GM18858 (cell line): ENCODE data around the gene EPHB1.
"Not testable (repeated sequence)": the region's sequence is repeated elsewhere in the genome, so short reads cannot be mapped to it uniquely, and the experiment has no call there.

Experiments used
- ATAC-seq: cut with Tn5 transposase; IDR thresholded peaks from one replicate; pipeline ENCODE4 v1.9.1; 2021; ENCODE audit not compliant: unreplicated experiment

EPHB1 gene

GRCh38 chr3:134991472-134992010 lies 196.5 kb downstream of the EPHB1 start:
- no peak for ATAC-seq

- no peak for ATAC-seq
These were observed 197.1 kb downstream of the EPHB1 start for GRCh38 chr3:134992180-134992579.

DNA sequence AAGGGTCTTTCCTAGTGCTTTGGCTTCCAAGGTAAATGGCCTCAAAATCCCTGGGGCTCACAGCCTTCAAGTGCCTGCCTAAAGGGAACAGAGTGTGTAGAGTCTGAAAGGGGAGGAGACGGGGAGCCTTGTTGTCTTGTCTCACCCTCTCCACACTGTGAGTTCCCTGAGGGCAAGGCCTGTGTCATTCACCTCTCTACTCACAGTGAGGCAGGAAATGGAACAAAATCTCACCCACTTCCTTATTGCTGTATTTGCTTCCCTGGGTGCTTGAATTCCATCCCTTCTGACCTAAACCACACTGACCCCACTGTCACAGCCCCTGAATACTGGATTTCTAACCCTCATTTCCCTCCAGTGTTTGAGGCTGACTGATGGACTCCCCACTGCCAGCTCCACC lies 197.5 kb downstream of the EPHB1 start:
- ATAC-seq, result no peak

DNA sequence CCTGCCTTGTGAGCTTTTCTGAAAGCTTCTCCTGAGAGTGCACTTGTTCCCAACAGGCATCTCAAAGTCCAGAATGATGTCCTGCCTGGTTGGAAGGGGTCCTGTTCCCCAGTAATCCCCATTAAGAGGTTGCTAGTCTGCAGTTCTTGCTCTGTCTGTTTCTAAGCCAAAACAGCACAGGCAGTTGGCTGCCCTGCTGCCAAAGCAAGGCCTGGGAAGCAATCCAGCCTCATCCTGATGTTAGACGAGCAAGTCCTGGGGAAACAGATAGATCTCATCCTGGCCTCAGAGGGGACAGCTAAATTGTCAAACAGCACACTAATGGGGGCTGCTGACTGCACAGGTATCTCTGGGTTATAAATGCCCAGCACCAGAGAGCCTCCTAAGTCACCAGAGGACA lies 198.0 kb downstream of the EPHB1 start:
- no peak for ATAC-seq

GRCh38 chr3:134998158-134998557 lies 203.1 kb downstream of the EPHB1 start:
- no peak for ATAC-seq

- ATAC-seq, result no peak
These were observed 203.8 kb downstream of the EPHB1 start for GRCh38 chr3:134998855-134999254.

DNA sequence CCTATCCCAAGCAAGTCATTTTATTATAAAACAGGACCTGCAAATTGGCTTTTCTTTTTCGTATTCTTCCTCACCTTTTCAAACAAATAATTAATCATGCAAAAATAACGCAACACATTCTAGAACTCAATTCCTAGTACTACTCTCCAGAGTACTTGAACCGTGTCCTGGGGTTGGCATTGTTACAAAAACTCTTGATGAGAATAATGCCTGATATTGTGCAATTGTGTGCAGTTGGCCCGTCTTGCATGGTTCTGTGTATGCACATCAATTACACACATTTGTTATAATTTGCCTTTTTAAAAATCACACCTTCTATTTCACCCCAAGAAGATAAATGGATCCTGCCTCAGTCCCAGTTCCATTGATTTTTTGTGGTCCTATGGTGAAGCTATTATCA lies 205.4 kb downstream of the EPHB1 start:
- no peak for ATAC-seq

- ATAC-seq, result not testable (repeated sequence)
These were observed 210.6 kb downstream of the EPHB1 start for GRCh38 chr3:135005616-135006015.

DNA sequence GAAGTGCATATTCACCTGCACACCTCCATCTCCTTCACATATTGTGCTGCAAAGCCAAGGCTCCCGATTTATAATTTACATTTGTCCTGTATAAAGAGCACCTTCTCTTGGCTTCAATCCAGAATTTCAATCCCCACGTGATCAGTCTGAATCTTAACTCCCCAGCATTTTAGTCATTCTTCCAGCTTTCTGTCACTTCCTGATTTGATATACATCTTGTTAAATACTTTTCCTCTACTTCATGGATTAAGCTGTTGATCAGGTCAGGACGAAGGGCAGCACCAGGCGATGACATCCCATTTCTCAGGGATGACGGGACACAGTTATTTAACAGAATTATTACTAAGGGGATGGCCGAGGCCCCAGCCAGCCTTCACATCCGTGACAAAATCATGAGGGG lies 212.5 kb downstream of the EPHB1 start:
- no peak for ATAC-seq

DNA sequence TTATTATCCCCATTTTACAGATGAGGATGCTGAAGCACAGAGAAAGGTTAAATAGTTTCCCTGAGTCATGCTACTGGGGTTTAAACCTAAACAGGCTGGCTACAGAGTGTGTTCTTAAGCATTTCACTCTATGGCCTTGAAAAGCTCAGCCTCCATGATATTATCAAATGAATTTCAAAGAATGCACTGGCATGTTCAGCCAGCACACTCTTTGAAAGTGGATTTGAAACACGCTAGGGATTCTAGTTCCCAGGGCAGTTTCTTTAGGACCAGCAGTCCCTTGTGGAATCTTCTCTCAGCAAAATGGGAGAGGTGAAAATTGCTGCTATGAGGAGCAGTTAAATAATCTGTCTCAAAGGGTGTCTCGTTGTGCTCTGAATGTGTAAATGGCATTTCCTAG lies 213.3 kb downstream of the EPHB1 start:
- ATAC-seq, result no peak

GRCh38 chr3:135009014-135009413 lies 214.0 kb downstream of the EPHB1 start:
- no peak for ATAC-seq

- ATAC-seq, result no peak
These were observed 217.0 kb downstream of the EPHB1 start for GRCh38 chr3:135012101-135012500.

- ATAC-seq, result no peak
These were observed 218.1 kb downstream of the EPHB1 start for GRCh38 chr3:135013206-135013605.

DNA sequence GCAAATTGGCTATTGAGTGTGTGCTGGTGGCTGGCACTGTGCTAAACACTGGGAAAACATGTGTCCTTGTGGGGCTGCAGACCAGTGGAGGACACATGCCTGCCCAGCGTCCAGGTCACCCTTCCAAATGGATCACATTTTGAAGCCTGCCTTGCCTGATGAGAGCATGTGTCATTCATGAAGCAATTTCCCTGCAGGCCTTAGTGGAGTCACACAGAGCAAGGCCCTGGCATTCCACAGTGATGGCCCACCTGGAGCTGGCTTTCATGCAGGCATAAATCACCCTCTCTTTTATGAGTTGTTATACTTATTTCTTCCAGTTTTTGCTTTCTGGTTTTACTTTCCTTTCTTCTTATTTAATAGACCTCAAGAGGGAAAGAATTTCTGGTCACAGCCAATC lies 219.5 kb downstream of the EPHB1 start:
- ATAC-seq, result no peak

DNA sequence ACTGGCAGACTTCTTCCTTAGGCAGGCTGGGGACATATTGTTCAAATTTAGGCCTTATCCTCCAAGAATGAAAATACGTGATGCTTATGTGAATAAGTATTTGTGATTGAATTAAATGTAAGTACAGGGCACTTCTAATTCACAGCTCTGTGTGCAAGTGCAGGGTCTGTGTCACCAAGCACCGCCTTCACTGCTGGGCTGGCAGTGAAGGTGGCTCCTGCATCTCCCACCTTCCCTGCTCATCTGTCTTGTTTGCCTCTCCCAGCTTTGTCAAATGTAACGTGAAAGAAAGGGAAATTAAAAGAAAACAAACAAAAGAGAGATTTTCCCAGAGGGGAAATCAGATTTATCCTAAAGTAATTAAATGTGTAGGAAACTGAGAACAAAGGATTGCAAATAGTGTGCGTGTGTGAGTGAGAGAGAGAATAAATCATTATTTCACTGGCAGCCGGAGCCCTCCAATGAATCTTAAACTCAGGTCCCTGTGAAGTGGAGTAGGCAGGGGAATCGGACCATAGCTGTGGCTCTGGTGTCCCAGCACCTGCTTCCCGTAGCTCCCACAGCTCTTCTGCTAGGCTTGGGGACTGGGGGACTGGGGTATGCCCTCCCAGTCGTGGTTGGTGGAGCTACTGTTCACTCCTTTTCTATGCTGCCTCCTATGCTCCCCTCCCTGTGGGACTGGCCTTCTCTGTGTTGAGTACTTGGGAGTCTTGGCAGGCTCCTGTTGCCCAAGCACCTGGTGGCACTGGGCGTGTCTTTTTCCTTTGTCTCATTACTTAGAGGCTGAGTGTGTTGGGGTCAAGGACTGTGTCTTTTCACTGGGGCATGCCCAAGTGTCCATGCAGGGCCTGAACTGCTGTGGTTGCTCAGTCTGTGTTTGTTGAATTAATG lies 222.2 kb downstream of the EPHB1 start:
- ATAC-seq, result no peak

DNA sequence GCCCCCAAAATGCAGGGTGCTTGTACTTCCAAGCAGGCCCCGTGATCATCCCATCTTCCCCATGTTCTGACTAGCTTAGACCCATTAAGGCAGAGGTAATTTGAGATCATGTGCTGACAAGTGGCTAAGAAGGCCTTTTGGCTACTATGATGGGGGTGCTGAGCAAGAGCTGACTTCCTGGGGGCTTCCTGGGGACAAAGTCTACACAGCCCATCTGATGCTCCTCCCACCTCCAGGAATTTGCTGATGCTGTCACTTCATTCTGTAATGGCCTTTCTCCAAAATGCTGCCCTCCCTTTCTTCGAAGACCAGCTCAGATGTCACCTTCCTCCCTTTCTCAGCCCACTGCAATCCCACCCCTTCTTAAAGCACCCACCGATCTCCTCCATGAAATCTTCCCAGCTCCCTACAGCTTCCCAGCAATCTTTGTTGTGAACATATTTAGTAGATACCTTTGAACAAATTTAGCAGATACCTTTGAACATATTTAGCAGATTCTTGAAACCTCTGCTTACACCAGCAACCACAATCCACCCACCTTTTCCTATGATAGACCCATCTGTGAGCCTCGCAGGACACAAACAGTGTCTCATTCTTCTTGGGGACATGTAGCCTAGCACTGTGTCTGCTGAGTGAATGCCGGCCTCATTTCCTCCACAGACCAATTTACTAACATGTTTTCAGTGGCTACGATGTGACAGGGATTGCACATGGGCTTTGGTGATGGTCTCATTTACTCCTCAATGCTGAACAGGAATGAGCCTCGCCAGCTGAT lies 223.3 kb downstream of the EPHB1 start:
- ATAC-seq, result peak; percentile 93

DNA sequence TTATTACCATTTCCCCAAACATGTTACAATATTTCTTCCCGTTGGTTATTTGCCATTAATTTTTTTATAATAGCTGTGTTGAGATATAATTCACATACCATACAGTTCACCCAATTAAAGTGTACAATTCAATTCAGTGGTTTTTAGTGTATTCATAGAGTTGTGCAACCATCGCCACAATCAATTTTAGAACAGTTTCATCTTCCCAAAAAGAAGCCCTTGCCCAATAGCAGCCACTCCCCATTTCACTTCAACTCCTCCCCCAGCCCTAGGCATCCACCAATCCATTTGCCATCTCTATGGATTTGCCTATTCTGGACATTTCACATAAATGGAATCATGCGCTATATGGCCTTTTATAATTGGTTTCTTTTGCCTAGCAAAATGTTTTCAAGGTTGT lies 225.1 kb downstream of the EPHB1 start:
- ATAC-seq, result no peak

- no peak for ATAC-seq
These were observed 229.1 kb downstream of the EPHB1 start for GRCh38 chr3:135023996-135024658.

- ATAC-seq, result not testable (repeated sequence)
These were observed 235.9 kb downstream of the EPHB1 start for GRCh38 chr3:135030768-135031615.

- ATAC-seq, result no peak
These were observed 238.7 kb downstream of the EPHB1 start for GRCh38 chr3:135033737-135034136.
